Prostate gland (tissue), 2 donors: Measurements from ENCODE around the gene MLIP. TPM values are rescaled to one million over a fixed set of nuclear protein-coding genes. Genes with fewer than 3 reads are reported as not detected.

Experiments
- DNase-seq: peaks from one replicate; pipeline ENCODE4 v3.0.0-alpha.2; 2019; ENCODE audit warnings: low spot score
- H3K27ac ChIP-seq, 2 donors: fragments of 200-600 bp; sonication (generic); 2 replicates each; pipeline ENCODE4 v1.5.1; 2017 to 2019
- H3K27me3 ChIP-seq: fragments of 200-600 bp; sonication (generic); replicated peaks from 2 replicates; pipeline ENCODE4 v1.5.1; 2019; ENCODE audit not compliant: insufficient read depth
- H3K36me3 ChIP-seq, 2 donors: fragments of 200-600 bp; sonication (generic); 1 replicate in 1 of 2; 2 replicates in 1 of 2; pipeline versions ENCODE4 v1.5.1 to v1.8.1; 2017 to 2019
- H3K4me1 ChIP-seq: fragments of 200-600 bp; sonication (generic); replicated peaks from 2 replicates; pipeline ENCODE4 v1.5.1; 2019
- H3K4me3 ChIP-seq, 2 donors: fragments of 200-600 bp; sonication (generic); 2 replicates each; pipeline ENCODE4 v1.5.1; 2017 to 2019
- H3K9me3 ChIP-seq: fragments of 200-600 bp; sonication (generic); 2 replicates; pipeline ENCODE4 v1.5.1; 2017
- CTCF ChIP-seq, 4 experiments: fragments of 200-600 bp in 2 of 4; fragments of 450-650 bp in 2 of 4; sonication (generic) in 2 of 4; IDR thresholded peaks; 1 replicate in 3 of 4; 2 replicates in 1 of 4; pipeline ENCODE4 v1.5.1; 2016 to 2019; ENCODE audit warnings: antibody characterized with exemption in 4 of 4, mild to moderate bottlenecking in 2 of 4, moderate library complexity in 2 of 4
- POLR2A ChIP-seq: fragments of 450-650 bp; IDR thresholded peaks from one replicate; pipeline ENCODE4 v1.6.1; 2016; ENCODE audit warnings: antibody characterized with exemption, mild to moderate bottlenecking
- POLR2AphosphoS5 ChIP-seq: sonication (generic); formaldehyde crosslinking; IDR thresholded peaks from one replicate; pipeline ENCODE4 v1.6.1; 2017; ENCODE audit warnings: antibody characterized with exemption
- WGBS: methylation state at CpG from one replicate; pipeline ENCODE4 v1.1.5; 2018; 5-methylcytosine and 5-hydroxymethylcytosine counted together
- intact Hi-C: fragments of 100-400 bp; cut with DNase I; formaldehyde crosslinking; loops from one replicate; pipeline ENCODE4 v1.14.2; 2022
- total RNA-seq, 2 donors: library from RNA; depleted of rRNA; stranded (reverse); fragments of >200 nt; gene quantifications; one replicate each; pipeline ENCODE4 v1.1.0, GENCODE V29; 2016

Gene MLIP
- total RNA-seq, 2 donors from 2014 or later, result 0.55 to 1.9 TPM

- H3K9me3 ChIP-seq, result no peaks in the 10 kb centered on the region
- no peak overlapping the region for H3K4me3 ChIP-seq
- no peaks in the 10 kb centered on the region for H3K27me3 ChIP-seq
- H3K27ac ChIP-seq, result no peak overlapping the region
- H3K4me1 ChIP-seq, result no peaks in the 10 kb centered on the region
- WGBS, result 74% methylated on average over 4 of the region's 4 CpGs
- intact Hi-C loops, result no loop called here
- DNase-seq, result no peak
- TF ChIP-seq POLR2A (no peak), POLR2AphosphoS5 (no peak), CTCF (IDR thresholded peaks at IDR 0.05) (no peak)
- no peaks in the 10 kb centered on the region for H3K36me3 ChIP-seq
Measured at GRCh38 chr6:54315656-54316055, 204.4 kb downstream of the MLIP start.

Other genes starting within 250 kb of the MLIP start
- not detected for gene TINAG, start 197.0 kb downstream of the MLIP start, total RNA-seq